ENCODE measurements around the gene SLC17A4. TPM values are rescaled to one million over a fixed set of nuclear protein-coding genes. Genes with fewer than 3 reads are reported as not detected.

The SLC17A4 gene
- total and polyA plus RNA-seq, 8 donors, result 5.2 to 28.6 (median 10.1) TPM

GRCh38 chr6:25764611-25765010 lies 10.1 kb downstream of the SLC17A4 start:
- no peaks in the 10 kb centered on the region for H3K9me3 ChIP-seq
- peaks cover 0 to 3% (median 0%) of the 10 kb centered on the region in 3 donors for H3K36me3 ChIP-seq
- no peak for DNase-seq
- ATAC-seq, result no peak
- WGBS, 2 donors, result 94 to 96% methylated on average over 2 of the region's 2 CpGs
- TF ChIP-seq CTCF (IDR thresholded peaks at IDR 0.05), result no peak
- intact Hi-C loops (cut with DNase I), result no loop called here
- H3K4me3 ChIP-seq, result no peak overlapping the region
- no peaks in the 10 kb centered on the region for H3K4me1 ChIP-seq
- FAIRE-seq, result no peak
- H3K27ac ChIP-seq, result no peak overlapping the region
- H3K27me3 ChIP-seq, result no peaks in the 10 kb centered on the region

DNA sequence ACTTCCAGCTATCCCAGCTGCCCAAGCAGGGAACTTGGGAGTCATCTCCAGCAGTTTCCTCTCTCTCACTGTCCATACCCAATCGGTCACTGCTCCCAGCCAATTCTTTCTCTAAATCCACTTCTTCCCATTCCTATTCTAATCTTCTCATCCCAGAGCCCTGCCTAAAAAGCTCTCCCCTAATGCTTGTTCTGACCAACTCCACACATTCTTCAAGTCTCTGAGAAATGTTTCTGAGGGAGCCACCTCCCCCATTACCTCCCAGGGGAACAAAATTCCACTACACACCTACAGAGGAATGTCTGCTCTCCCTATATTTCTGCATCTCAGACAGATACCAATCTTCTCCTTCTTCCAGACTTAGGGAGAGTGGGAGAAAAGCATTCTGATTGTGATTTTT lies 14.0 kb downstream of the SLC17A4 start:
- ATAC-seq (no peak), DNase-seq (no peak), FAIRE-seq (no peak)
- Histone ChIP-seq H3K27me3 (no peaks in the 10 kb centered on the region), H3K4me3 (no peak overlapping the region), H3K27ac (no peak overlapping the region), H3K4me1 (no peaks in the 10 kb centered on the region), H3K9me3 (no peaks in the 10 kb centered on the region), H3K36me3 (peaks cover 0 to 3% (median 0%) of the 10 kb centered on the region in 3 donors)
- 65 to 92% methylated on average over 1 of the region's 1 CpG for WGBS, 2 donors
- no peak for TF ChIP-seq CTCF (IDR thresholded peaks at IDR 0.05)
- intact Hi-C loops (cut with DNase I), result no loop called here

DNA sequence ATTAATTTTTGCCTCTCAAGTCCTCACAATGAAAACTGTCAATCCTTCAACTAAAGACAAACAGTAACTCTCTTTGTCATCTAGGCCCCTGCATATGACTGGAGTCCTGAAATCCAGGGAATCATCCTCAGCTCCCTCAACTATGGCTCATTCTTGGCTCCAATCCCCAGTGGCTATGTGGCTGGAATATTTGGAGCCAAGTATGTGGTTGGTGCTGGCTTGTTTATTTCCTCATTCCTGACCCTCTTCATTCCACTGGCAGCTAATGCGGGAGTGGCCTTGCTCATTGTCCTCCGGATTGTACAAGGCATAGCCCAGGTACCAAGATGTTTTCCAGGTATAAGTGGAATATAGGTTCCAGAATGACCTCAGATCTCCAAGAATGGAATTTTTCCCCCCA lies 15.4 kb downstream of the SLC17A4 start:
- Histone ChIP-seq H3K4me3 (no peak overlapping the region), H3K36me3 (no peaks in the 10 kb centered on the region), H3K4me1 (no peaks in the 10 kb centered on the region), H3K27ac (no peak overlapping the region), H3K27me3 (no peaks in the 10 kb centered on the region), H3K9me3 (no peaks in the 10 kb centered on the region)
- no peak for DNase-seq
- TF ChIP-seq CTCF (IDR thresholded peaks at IDR 0.05), result no peak
- no peak for FAIRE-seq
- WGBS, 2 donors, result 67 to 78% methylated on average over 2 of the region's 2 CpGs
- intact Hi-C loops (cut with DNase I), result no loop called here
- ATAC-seq, result peak in 3 of 4 donors; percentile 20 to 77 (median 62)

GRCh38 chr6:25774120-25774715 lies 19.7 kb downstream of the SLC17A4 start:
- ATAC-seq, result no peak
- H3K27ac ChIP-seq, result no peak overlapping the region
- WGBS, 2 donors, result 49 to 79% methylated on average over 2 of the region's 2 CpGs
- TF ChIP-seq CTCF (IDR thresholded peaks at IDR 0.05), result no peak
- peaks cover 0 to 3% (median 0%) of the 10 kb centered on the region in 3 donors for H3K36me3 ChIP-seq
- no peaks in the 10 kb centered on the region for H3K27me3 ChIP-seq
- no peak for FAIRE-seq
- H3K4me3 ChIP-seq, result no peak overlapping the region
- intact Hi-C loops (cut with DNase I), result no loop called here
- no peaks in the 10 kb centered on the region for H3K4me1 ChIP-seq
- H3K9me3 ChIP-seq, result no peaks in the 10 kb centered on the region
- DNase-seq, result no peak

- Histone ChIP-seq H3K4me3 (no peak overlapping the region), H3K36me3 (peaks cover 0 to 3% (median 0%) of the 10 kb centered on the region in 3 donors), H3K4me1 (no peaks in the 10 kb centered on the region), H3K9me3 (no peaks in the 10 kb centered on the region), H3K27ac (no peak overlapping the region), H3K27me3 (no peaks in the 10 kb centered on the region)
- intact Hi-C loops (cut with DNase I), result no loop called here
- no peak for TF ChIP-seq CTCF (IDR thresholded peaks at IDR 0.05)
- WGBS, 2 donors, result 66 to 84% methylated on average over 2 of the region's 2 CpGs
- FAIRE-seq (no peak), DNase-seq (no peak), ATAC-seq (no peak)
These were observed 22.5 kb downstream of the SLC17A4 start for GRCh38 chr6:25777031-25777430.

All from pancreas (tissue), 10 donors.